ENCODE results near the gene KANSL2.
"Not testable (repeated sequence)": the region's sequence is repeated elsewhere in the genome, so short reads cannot be mapped to it uniquely, and the experiment has no call there.

KANSL2 gene

DNA sequence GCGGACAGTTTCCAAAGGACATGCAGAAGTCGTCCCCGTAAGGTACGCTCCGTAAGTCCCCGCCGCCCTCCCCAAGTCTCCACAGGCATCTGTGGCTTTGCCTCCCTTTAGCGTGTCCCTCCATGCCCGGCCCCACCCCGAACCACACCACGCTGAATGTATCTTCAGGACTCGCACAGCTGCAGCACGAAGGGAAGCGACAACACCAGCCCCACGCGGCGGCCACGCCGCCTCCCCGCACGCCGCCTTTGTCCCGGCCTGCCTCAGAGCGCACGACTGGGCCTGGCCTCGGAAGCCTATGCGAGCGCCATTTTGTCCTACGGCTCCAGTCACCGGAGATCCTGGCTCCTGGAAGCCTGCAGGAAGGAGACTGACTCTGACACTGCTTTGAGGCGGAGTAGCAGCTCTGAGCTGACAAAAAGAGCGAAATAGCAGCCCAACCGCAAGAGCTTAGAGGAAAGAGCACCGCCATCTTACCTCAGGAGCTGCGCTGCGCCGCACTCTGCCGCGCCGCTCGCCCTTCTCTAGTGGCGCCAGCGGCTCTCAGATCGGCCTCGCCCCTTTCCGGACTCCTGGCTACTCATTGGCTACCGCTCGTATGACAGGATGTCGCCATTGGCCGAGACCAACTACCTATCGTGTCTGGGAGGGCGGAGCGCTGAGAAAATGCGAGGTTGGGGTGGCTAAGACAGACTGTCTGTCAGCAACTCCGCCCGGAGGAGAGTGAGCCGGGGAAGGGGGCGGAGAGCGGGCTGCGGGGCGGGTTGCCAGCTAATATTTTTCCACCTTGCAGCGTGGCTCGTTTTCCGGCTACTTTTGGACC, at the start of gene KANSL2:
Gene KANSL2, minus strand, starts transcription at position 529 of the 823 bp plus-strand sequence. CDS start 606 bp downstream, outside the sequence.
- CTCF ChIA-PET: interaction anchor here (1.2 kb wide), 1 partner anchor 133 kb away, joined by 3 read pairs; no protein-coding TSS in a partner anchor

DNA sequence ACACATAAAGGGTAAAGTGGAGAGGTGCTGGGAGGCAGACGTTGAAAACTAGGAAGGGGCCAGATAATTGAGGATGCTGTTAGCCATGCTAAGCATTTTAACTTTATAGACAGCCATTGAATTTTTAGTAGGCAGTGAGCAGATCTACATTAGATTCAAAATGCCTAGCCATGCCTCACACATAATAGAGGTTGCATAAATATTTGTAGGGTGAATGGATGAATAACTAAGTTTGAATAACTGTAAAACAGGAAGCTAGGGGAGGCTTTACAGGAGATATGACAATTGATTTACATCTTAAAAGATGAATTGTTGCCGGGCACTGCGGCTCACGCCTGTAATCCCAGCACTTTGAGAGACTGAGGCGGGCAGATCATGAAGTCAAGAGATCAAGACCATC, 46.8 kb upstream of the KANSL2 start:
- CTCF ChIA-PET: no interaction called here
- no peak overlapping the region for H3K27ac ChIP-seq
- POLR2A ChIA-PET (ENCODE audit: low non-redundant PET): no interaction called here
- TF ChIP-seq, protein P1, sequence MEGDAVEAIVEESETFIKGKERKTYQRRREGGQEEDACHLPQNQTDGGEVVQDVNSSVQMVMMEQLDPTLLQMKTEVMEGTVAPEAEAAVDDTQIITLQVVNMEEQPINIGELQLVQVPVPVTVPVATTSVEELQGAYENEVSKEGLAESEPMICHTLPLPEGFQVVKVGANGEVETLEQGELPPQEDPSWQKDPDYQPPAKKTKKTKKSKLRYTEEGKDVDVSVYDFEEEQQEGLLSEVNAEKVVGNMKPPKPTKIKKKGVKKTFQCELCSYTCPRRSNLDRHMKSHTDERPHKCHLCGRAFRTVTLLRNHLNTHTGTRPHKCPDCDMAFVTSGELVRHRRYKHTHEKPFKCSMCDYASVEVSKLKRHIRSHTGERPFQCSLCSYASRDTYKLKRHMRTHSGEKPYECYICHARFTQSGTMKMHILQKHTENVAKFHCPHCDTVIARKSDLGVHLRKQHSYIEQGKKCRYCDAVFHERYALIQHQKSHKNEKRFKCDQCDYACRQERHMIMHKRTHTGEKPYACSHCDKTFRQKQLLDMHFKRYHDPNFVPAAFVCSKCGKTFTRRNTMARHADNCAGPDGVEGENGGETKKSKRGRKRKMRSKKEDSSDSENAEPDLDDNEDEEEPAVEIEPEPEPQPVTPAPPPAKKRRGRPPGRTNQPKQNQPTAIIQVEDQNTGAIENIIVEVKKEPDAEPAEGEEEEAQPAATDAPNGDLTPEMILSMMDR (conservative IDR thresholded peaks at IDR 0.05; ENCODE audit: low read depth): no peak
- DNase-seq (ENCODE audit: low spot score): no peak

More for the DNA sequence above, at the start of gene KANSL2:
- TF ChIP-seq, protein P1 (conservative IDR thresholded peaks at IDR 0.05; ENCODE audit: low read depth): no peak
- POLR2A ChIA-PET (ENCODE audit: low non-redundant PET): interaction anchor here (0.7 kb wide), 1 partner anchor 10 kb away, joined by 3 read pairs; no protein-coding TSS in a partner anchor
- DNase-seq (ENCODE audit: low spot score): peak; percentile 98
- peak within 1 kb of the TSS; percentile 84 for H3K27ac ChIP-seq

- POLR2A ChIA-PET (ENCODE audit: low non-redundant PET); CTCF ChIA-PET; H3K27ac ChIP-seq; DNase-seq (ENCODE audit: low spot score): not testable (repeated sequence)
Measured at GRCh38 chr12:48720737-48721136, 38.7 kb upstream of the KANSL2 start.

GRCh38 chr12:48720171-48720570, 38.1 kb upstream of the KANSL2 start:
- DNase-seq (ENCODE audit: low spot score); H3K27ac ChIP-seq; CTCF ChIA-PET; POLR2A ChIA-PET (ENCODE audit: low non-redundant PET): not testable (repeated sequence)

- DNase-seq (ENCODE audit: low spot score); H3K27ac ChIP-seq; POLR2A ChIA-PET (ENCODE audit: low non-redundant PET): not testable (repeated sequence)
- CTCF ChIA-PET: interaction anchor here (0.7 kb wide), 1 partner anchor 193 kb away, joined by 3 read pairs; no protein-coding TSS in a partner anchor
Measured at GRCh38 chr12:48719002-48719401, 37.0 kb upstream of the KANSL2 start.

- CTCF ChIA-PET: no interaction called here
- TF ChIP-seq, protein P1 (conservative IDR thresholded peaks at IDR 0.05; ENCODE audit: low read depth): no peak
- DNase-seq (ENCODE audit: low spot score): no peak
- POLR2A ChIA-PET (ENCODE audit: low non-redundant PET): no interaction called here
- peak overlapping the region; percentile 93 for H3K27ac ChIP-seq
Measured at GRCh38 chr12:48717252-48717695, 35.2 kb upstream of the KANSL2 start.

- CTCF ChIA-PET: interaction anchor here (0.6 kb wide), 1 partner anchor 86 kb away, joined by 4 read pairs; no protein-coding TSS in a partner anchor
- POLR2A ChIA-PET (ENCODE audit: low non-redundant PET): interaction anchor here (0.6 kb wide), 1 partner anchor 1400 kb away, joined by 3 read pairs; no protein-coding TSS in a partner anchor
- DNase-seq (ENCODE audit: low spot score): peak; percentile 100
- peak within 1 kb of the TSS; percentile 93 for H3K27ac ChIP-seq
- TF ChIP-seq, protein P1 (conservative IDR thresholded peaks at IDR 0.05; ENCODE audit: low read depth): no peak
Measured at GRCh38 chr12:48716493-48717251, 34.6 kb upstream of the KANSL2 start, which contains the start of gene CCNT1. TSS of gene CCNT1 (minus strand) at chr12:48716707. CDS start at chr12:48716675, 32 bp downstream.
